GM12878 (cell line): ENCODE results near the gene RASAL1. TPM values are rescaled to one million over a fixed set of nuclear protein-coding genes. Genes with fewer than 3 reads are reported as not detected.

Experiments used
- ESRRA ChIP-seq: IDR thresholded peaks from 2 replicates; pipeline ENCODE4 v1.6.1; 2012; ENCODE audit warnings: mild to moderate bottlenecking, low read length, improper control_type of control experiment
- MYB ChIP-seq: fragments of 150-350 bp; IDR thresholded peaks from 2 replicates; pipeline ENCODE4 v1.6.1; 2014; ENCODE audit warnings: mild to moderate bottlenecking, low read depth, low read length, borderline replicate concordance
- NFYB ChIP-seq: IDR thresholded peaks from 2 replicates; pipeline ENCODE4 v1.6.1; 2011; ENCODE audit warnings: low read depth, mild to moderate bottlenecking, low read length, improper control_type of control experiment, moderate library complexity; ENCODE audit not compliant: insufficient read depth
- NR2C1 ChIP-seq: fragments of 450-650 bp; IDR thresholded peaks from 2 replicates; pipeline ENCODE4 v1.6.1; 2017; ENCODE audit warnings: antibody characterized with exemption, mild to moderate bottlenecking, moderate library complexity
- RB1 ChIP-seq: fragments of 450-650 bp; formaldehyde crosslinking; IDR thresholded peaks from 2 replicates; pipeline ENCODE4 v1.6.1; 2017; ENCODE audit warnings: mild to moderate bottlenecking, borderline replicate concordance
- RFX5 ChIP-seq: IDR thresholded peaks from 2 replicates; pipeline ENCODE4 v1.6.1; 2011; ENCODE audit warnings: low read depth, low read length, improper control_type of control experiment
- SREBF2 ChIP-seq: IDR thresholded peaks from 2 replicates; pipeline ENCODE4 v1.6.1; 2012; ENCODE audit warnings: mild to moderate bottlenecking, low read length
- STAT1 ChIP-seq: fragments of 450-650 bp; conservative IDR thresholded peaks from 2 replicates; pipeline ENCODE4 v1.6.1; 2014; ENCODE audit warnings: antibody characterized with exemption, mild to moderate bottlenecking
- SUZ12 ChIP-seq: fragments of 200-600 bp; sonication (generic); IDR thresholded peaks from one replicate; pipeline ENCODE4 v1.6.1; 2018; ENCODE audit warnings: antibody characterized with exemption, mild to moderate bottlenecking; ENCODE audit not compliant: unreplicated experiment
- ZNF384 ChIP-seq: IDR thresholded peaks from 2 replicates; pipeline ENCODE4 v1.6.1; 2012; ENCODE audit warnings: low read depth, mild to moderate bottlenecking, low read length, improper control_type of control experiment, borderline replicate concordance
- polyA plus RNA-seq, 11 experiments: library from polyadenylated mRNA; depleted of rRNA in 4 of 11; unstranded in 6 of 11; stranded (reverse) in 5 of 11; fragments of >200 nt; fragmentation: Nextera tagmentation in 4 of 11; fragmentation: Illumina TruSeq in 1 of 11; extraction: Ambion mirVana in 4 of 11; extraction: Trizol in 1 of 11; gene quantifications; 1 replicate in 1 of 11; 2 replicates in 10 of 11; pipeline versions ENCODE4 v1.2.1 to v1.2.3, GENCODE V29; 2011 to 2016; ENCODE audit warnings: inconsistent platforms in 2 of 11, missing spikeins in 2 of 11, low read depth in 1 of 11
- total RNA-seq, 4 experiments: library from RNA; depleted of rRNA in 3 of 4; stranded (reverse); fragments of >200 nt in 3 of 4; fragmentation: Illumina TruSeq in 1 of 4; extraction: Trizol in 1 of 4; gene quantifications; 2 replicates each; pipeline versions ENCODE4 v1.2.1 to v1.2.3, GENCODE V29; 2013 to 2021
- TF ChIP-seq, protein P1 (sequence below): fragments of 450-650 bp; formaldehyde crosslinking; IDR thresholded peaks from 2 replicates; pipeline ENCODE4 v1.5.0; 2022; ENCODE audit warnings: mild to moderate bottlenecking, missing genetic modification characterization
- TF ChIP-seq, protein P2 (sequence below): fragments of 450-650 bp; IDR thresholded peaks from 2 replicates; pipeline ENCODE4 v1.6.1; 2017; ENCODE audit warnings: mild to moderate bottlenecking
- TF ChIP-seq, protein P3 (sequence below): fragments of 450-650 bp; IDR thresholded peaks from 2 replicates; pipeline ENCODE4 v1.6.1; 2016; ENCODE audit warnings: mild to moderate bottlenecking, moderate library complexity, borderline replicate concordance
- TF ChIP-seq, protein P4 (sequence below): IDR thresholded peaks from 2 replicates; pipeline ENCODE4 v1.6.1; 2011; ENCODE audit warnings: mild to moderate bottlenecking, low read depth, low read length, moderate library complexity; ENCODE audit not compliant: insufficient replicate concordance
- TF ChIP-seq, protein P5 (sequence below): IDR thresholded peaks from 2 replicates; pipeline ENCODE4 v1.6.1; 2012; ENCODE audit warnings: mild to moderate bottlenecking, low read depth, low read length

Gene RASAL1
- total and polyA plus RNA-seq, 10 of the 15 experiments (the other 5 are each of a cell fraction or from before 2014, with no cell fraction given) = 0.12 to 1.0 (median 0.52) TPM; not detected in 6

DNA sequence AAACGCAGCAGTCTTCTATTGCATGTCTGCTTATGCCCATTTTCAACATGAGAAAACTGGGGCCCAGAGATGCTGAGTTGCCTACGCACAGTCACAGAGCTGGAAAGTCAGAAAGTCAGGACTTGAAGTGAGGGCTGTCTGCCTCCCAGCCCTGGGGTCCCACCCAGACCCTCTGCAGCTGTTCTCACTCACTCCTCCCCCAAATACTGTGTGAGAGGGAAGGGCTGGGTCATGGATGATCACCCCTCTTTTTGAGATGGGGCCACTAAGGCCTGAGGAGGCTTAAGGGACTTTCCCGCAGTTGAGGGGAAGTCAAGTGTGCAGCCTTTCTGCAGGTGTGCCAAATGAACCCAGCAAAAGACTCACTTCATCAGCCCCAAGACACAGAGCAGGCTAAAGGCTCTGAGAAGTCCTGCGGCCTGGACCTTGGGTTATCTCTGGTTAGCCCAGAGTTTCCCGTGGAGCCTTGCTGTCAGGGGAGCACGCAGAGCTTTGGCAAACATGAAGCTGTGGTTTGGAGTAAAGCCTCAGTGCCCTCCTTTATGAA, 60.4 kb downstream of the RASAL1 start (continued):
- TF ChIP-seq, protein P1, sequence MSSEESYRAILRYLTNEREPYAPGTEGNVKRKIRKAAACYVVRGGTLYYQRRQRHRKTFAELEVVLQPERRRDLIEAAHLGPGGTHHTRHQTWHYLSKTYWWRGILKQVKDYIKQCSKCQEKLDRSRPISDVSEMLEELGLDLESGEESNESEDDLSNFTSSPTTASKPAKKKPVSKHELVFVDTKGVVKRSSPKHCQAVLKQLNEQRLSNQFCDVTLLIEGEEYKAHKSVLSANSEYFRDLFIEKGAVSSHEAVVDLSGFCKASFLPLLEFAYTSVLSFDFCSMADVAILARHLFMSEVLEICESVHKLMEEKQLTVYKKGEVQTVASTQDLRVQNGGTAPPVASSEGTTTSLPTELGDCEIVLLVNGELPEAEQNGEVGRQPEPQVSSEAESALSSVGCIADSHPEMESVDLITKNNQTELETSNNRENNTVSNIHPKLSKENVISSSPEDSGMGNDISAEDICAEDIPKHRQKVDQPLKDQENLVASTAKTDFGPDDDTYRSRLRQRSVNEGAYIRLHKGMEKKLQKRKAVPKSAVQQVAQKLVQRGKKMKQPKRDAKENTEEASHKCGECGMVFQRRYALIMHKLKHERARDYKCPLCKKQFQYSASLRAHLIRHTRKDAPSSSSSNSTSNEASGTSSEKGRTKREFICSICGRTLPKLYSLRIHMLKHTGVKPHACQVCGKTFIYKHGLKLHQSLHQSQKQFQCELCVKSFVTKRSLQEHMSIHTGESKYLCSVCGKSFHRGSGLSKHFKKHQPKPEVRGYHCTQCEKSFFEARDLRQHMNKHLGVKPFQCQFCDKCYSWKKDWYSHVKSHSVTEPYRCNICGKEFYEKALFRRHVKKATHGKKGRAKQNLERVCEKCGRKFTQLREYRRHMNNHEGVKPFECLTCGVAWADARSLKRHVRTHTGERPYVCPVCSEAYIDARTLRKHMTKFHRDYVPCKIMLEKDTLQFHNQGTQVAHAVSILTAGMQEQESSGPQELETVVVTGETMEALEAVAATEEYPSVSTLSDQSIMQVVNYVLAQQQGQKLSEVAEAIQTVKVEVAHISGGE = no peak
- TF ChIP-seq, protein P2, sequence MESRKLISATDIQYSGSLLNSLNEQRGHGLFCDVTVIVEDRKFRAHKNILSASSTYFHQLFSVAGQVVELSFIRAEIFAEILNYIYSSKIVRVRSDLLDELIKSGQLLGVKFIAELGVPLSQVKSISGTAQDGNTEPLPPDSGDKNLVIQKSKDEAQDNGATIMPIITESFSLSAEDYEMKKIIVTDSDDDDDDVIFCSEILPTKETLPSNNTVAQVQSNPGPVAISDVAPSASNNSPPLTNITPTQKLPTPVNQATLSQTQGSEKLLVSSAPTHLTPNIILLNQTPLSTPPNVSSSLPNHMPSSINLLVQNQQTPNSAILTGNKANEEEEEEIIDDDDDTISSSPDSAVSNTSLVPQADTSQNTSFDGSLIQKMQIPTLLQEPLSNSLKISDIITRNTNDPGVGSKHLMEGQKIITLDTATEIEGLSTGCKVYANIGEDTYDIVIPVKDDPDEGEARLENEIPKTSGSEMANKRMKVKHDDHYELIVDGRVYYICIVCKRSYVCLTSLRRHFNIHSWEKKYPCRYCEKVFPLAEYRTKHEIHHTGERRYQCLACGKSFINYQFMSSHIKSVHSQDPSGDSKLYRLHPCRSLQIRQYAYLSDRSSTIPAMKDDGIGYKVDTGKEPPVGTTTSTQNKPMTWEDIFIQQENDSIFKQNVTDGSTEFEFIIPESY = no peak
- TF ChIP-seq RFX5 (no peak), NR2C1 (no peak), ZNF384 (no peak), RB1 (no peak), NFYB (no peak), MYB (no peak; the same call in 1 of the 2 replicates), SREBF2 (no peak), ESRRA (no peak), STAT1 (no peak), SUZ12 (no peak)
- TF ChIP-seq, protein P3, sequence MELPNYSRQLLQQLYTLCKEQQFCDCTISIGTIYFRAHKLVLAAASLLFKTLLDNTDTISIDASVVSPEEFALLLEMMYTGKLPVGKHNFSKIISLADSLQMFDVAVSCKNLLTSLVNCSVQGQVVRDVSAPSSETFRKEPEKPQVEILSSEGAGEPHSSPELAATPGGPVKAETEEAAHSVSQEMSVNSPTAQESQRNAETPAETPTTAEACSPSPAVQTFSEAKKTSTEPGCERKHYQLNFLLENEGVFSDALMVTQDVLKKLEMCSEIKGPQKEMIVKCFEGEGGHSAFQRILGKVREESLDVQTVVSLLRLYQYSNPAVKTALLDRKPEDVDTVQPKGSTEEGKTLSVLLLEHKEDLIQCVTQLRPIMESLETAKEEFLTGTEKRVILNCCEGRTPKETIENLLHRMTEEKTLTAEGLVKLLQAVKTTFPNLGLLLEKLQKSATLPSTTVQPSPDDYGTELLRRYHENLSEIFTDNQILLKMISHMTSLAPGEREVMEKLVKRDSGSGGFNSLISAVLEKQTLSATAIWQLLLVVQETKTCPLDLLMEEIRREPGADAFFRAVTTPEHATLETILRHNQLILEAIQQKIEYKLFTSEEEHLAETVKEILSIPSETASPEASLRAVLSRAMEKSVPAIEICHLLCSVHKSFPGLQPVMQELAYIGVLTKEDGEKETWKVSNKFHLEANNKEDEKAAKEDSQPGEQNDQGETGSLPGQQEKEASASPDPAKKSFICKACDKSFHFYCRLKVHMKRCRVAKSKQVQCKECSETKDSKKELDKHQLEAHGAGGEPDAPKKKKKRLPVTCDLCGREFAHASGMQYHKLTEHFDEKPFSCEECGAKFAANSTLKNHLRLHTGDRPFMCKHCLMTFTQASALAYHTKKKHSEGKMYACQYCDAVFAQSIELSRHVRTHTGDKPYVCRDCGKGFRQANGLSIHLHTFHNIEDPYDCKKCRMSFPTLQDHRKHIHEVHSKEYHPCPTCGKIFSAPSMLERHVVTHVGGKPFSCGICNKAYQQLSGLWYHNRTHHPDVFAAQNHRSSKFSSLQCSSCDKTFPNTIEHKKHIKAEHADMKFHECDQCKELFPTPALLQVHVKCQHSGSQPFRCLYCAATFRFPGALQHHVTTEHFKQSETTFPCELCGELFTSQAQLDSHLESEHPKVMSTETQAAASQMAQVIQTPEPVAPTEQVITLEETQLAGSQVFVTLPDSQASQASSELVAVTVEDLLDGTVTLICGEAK = no peak
- TF ChIP-seq, protein P4, sequence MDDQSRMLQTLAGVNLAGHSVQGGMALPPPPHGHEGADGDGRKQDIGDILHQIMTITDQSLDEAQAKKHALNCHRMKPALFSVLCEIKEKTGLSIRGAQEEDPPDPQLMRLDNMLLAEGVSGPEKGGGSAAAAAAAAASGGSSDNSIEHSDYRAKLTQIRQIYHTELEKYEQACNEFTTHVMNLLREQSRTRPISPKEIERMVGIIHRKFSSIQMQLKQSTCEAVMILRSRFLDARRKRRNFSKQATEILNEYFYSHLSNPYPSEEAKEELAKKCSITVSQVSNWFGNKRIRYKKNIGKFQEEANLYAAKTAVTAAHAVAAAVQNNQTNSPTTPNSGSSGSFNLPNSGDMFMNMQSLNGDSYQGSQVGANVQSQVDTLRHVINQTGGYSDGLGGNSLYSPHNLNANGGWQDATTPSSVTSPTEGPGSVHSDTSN = no peak
- TF ChIP-seq, protein P5, sequence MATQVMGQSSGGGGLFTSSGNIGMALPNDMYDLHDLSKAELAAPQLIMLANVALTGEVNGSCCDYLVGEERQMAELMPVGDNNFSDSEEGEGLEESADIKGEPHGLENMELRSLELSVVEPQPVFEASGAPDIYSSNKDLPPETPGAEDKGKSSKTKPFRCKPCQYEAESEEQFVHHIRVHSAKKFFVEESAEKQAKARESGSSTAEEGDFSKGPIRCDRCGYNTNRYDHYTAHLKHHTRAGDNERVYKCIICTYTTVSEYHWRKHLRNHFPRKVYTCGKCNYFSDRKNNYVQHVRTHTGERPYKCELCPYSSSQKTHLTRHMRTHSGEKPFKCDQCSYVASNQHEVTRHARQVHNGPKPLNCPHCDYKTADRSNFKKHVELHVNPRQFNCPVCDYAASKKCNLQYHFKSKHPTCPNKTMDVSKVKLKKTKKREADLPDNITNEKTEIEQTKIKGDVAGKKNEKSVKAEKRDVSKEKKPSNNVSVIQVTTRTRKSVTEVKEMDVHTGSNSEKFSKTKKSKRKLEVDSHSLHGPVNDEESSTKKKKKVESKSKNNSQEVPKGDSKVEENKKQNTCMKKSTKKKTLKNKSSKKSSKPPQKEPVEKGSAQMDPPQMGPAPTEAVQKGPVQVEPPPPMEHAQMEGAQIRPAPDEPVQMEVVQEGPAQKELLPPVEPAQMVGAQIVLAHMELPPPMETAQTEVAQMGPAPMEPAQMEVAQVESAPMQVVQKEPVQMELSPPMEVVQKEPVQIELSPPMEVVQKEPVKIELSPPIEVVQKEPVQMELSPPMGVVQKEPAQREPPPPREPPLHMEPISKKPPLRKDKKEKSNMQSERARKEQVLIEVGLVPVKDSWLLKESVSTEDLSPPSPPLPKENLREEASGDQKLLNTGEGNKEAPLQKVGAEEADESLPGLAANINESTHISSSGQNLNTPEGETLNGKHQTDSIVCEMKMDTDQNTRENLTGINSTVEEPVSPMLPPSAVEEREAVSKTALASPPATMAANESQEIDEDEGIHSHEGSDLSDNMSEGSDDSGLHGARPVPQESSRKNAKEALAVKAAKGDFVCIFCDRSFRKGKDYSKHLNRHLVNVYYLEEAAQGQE = no peak
